Stimulated activated CD4-positive, alpha-beta T cell treated with anti-CD3 and anti-CD28 coated beads, Interleukin-1b, Interleukin-23, amount 100 ng/mL, for 4 hours (primary cell): ENCODE measurements around the gene SARDH.
"Not testable (repeated sequence)": the region's sequence is repeated elsewhere in the genome, so short reads cannot be mapped to it uniquely, and the experiment has no call there.

Source experiments
- DNase-seq, 2 donors: peaks; one replicate each; pipeline ENCODE4 v3.0.0-alpha.2; 2020; ENCODE audit warnings: low read depth in 2 of 2

The SARDH gene

DNA sequence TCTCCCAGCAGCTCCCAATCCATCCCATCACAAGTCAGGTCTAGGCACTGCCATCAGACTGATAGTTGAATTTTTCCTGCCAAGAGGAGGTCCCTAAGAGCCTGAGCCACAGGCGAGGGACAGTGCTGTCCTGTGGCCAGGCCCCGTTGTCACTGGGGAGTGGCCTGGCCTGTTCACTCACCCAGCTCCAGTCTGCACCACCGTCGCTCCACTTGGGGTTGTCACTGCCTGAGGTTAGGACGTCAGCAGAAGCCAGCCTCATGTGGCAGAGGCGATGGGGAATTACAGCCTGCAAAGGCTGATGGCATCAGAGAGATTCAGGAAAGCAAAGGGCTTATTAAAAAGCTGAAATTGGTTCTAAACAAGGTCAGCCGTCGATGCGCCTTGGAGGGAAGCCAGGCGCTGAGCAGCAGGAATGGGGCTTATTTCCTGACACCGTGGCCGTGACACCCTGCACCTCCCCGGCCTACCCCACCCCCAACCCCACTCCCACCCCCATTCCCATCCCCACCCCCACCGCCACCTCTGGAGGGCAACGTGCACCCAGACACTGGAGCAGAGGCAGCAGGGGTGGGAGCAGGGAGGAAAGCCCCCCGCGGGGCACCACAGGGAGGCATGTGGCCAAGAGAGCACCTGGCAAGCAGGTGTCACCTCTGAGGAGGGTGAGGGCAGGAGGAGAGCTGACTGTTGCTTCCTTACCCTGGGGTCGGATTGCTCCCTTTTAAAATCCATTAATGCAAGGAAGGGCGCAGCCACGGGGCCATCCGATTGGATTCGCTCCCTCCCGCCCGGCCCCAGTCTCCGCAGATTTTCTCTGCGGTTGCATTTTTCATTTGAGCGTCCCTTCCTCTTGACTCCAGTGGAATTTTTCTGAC lies 105.1 kb downstream of the SARDH start:
- no peak for DNase-seq

GRCh38 chr9:133631111-133631510 lies 107.0 kb downstream of the SARDH start:
- DNase-seq: no peak

DNA sequence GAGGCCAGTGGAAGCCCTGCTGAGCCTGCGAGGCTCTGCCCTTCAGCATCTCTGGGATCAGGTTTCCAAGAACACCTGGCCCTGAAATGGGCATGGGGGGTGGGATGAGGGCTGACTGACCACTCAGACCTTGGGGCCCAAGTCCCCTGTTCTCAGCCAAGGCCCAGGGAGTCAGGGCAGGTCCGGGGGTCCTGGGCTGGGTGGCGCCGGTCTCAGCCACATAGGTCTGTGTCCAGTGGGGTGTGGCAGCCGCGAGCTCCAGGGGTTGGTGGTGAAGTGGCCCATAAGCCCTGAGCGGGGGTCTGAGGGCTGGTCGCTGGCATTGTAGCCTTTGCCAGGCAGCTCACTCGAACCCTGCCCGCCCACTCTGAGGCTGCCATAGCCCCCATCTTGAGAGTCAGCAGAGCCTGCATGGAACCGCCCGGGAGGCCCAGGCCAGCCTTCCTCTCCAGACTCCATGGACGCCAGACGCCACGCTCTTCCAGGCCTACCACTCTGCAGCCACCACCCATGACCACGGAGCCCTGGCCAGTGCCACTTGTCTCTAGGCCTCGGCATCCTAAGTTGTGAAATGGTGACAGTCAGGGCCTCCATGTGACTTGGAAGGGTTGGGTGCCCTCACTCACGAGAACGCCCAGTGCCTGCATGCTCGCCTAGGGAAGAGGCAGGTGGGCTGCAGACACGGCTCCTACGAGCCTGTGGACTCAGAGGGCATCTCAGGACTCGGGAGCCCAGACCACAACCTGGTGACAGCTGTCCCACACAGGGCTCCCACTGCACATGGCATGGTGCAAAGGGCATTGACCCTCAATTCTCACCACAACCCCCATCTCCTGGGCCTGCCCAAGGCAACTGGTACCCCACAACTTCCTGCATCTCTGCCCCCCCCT lies 108.7 kb downstream of the SARDH start:
- DNase-seq: no peak

DNA sequence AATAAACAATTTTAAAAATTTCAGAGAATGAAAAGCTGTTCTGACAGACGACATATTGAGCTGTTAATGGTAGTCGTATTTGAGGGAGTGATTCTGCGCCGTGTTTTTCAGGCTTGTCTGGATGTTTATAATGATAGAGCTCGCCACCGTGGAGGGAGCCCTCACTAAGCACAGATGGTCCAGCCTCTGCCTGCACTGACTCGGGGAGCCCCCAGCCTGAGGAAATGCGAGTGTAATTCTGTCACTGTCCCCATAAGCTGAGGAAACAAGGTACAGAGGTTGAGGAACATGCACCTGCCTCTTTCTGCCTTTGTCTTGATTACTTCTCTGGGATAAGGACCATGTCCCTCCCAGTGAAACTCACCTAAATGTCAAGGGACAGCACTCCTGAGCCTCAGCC lies 109.4 kb downstream of the SARDH start:
- no peak for DNase-seq

DNA sequence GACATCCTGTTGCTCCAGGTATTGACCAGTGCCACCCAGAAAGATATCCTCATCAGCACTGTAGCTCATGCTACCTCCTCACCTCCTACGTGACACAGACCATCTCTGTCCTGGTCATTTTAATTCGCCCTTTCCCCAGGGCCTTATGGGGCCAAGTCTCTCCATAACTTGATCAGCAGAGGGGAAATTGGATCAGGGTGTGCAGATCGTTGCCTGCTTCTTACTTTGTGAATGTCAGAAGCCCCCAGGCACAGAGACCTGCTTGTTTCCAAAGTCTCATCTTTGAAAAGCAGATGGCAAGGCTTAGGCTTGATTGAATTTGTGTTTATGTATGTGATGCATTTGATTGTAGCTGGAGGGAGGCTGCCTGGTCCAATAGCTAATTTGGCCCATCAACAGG lies 110.8 kb downstream of the SARDH start:
- no peak for DNase-seq

DNA sequence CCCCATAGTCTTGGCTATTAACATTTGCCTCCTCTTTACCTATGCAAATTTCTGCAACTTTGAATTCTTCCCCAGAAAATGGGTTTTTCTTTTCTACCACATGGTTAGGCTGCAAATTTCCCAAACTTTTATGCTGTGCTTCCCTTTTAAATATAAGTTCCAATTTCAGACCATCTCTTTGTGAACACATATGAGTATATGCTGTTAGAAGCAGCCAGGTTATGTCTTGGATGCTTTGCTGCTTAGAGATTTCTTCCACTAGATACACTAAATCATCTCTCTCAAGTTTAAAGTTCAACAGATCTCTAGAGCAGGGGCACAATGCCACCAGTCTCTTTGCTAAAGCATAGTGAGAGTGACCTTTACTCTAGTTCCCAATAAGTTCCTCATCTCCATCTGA lies 112.1 kb downstream of the SARDH start:
- not testable (repeated sequence) for DNase-seq

DNA sequence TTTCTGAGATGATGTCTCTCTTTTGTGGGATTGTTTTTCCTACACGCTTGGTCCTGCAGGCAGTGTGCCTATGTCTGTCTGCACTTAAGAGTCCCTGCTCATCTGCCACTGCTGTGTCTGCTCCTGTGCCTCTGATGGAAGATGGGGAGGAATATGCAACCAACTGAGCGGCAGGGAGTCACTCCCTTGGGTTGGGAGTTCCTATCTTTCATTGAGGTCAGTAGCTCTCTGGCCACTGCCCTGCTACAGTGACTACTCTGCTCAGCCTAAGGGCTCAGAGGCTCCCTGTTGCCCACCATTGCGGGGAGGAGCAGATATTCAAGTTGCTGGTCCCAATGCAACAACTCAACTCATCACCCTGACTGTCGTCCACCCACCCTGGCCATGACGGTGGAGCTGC lies 115.6 kb downstream of the SARDH start:
- no peak for DNase-seq

DNA sequence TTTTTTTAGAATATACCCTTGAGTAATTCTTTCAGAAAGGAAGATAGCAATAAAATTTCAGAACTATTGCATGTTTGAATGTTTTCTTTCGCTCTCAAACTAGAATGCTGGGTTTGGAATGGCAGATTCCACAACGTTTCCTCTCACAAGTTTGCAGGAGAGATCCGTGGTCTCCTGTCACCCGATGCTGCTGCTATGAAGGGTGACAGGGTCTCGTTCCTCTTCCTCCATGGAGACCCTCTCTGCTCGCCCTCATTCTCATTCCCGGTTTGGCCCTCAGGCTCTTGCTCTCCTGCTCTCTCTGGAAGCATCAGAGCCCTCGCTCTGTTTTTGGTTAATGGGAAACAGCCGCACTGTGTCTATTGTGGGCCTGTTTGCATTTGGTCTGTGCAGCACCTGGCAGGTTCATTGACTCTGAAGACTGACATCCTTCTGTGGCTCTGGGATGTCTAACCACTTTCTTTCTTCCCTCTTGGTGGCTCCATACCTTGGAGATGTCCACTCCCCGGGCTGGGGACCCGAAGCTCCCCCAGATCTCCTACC lies 116.4 kb downstream of the SARDH start:
- DNase-seq: no peak

- DNase-seq: peak; percentile 14 to 39
These were observed 118.4 kb downstream of the SARDH start for GRCh38 chr9:133619791-133620190.

GRCh38 chr9:133618726-133619125 lies 119.4 kb downstream of the SARDH start:
- DNase-seq: no peak

DNA sequence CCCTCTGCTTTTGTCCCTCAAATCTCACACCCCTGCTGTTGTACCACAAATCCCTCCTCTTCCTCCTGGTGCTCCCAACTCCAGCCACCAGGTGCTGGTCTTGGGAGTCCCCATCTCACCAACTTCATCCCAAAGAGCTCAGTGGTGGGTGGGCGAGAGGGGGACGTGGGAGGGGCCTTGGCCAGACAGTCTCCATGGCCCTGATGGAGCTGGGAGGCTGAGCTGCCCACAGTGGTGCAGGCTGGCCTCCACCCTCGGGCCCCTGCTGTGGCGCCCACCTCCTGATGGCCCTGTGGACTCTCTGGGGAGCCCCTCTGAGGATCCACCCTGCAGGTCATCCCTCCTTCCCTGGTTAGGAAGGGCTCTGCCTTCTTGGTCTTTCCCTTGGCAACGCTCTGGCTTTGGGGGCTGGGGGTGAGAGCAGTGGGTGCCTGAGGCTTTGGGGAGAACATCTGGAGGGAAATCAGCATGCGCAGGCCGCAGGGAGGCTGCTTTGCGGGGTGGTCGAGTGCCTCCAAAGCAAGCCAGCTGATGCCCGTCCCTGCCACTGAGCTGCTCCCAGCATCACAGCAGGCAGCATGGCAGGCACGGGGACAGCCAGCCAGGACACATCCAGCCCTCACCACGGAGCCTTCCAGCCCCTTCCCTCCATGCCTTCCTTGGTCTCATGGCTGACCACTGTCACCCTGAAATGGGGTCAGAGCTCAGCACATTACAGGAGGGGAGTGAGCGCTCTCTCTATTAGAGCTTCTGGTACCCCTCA lies 121.3 kb downstream of the SARDH start:
- DNase-seq: no peak

DNA sequence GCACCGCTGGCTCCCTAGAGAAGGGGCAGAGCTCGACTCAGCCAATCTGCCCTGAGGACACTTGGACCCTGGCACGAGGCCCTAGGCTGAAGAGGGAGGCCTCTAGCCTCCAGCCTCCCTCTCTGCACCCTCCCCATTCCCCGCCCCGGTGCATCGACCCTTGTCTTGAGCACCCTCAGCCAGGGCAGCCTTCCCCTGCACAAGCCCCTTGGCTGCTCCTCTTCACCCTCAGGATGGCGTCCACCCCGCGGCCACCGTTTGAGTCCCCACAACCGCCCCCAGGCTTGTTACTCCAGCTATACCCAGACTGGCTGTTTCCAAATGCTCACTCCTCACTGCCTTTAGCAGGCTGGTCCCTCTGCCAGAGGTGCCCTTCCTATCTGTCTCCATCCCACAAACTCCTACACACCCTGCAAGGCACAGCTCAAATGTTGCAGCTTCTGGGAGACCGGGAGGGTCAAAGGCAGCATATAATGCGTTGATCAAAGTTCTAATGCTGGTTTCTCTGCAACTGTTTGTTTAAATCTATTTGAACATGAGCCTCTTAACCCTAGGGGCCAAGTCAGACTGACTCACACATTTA lies 122.5 kb downstream of the SARDH start:
- DNase-seq: no peak

DNA sequence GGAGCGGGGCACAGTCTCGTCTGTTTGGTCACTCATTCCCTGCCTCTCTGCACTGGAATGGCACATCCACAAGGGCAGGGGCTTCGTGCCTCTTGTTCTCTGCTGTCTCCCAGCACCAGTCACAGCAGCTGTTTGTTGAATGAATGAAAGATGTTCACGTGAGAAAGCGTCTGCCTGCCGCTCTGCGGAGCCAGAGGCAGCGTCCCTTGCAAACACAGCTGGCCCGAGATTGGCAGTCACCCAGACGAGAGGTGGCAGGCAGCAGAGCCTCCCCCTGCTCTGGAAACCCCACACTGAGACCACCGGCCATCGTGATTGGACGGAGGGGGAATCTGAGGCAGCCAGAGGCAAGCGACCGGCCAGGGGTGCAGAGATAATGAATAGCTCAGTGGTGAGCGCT lies 123.0 kb downstream of the SARDH start:
- DNase-seq: no peak

- DNase-seq: no peak
These were observed 123.5 kb downstream of the SARDH start for GRCh38 chr9:133614678-133615077.

- DNase-seq: no peak
These were observed 124.1 kb downstream of the SARDH start for GRCh38 chr9:133614056-133614455.
